ENCODE results near the gene MAN2A1.
"Not testable (repeated sequence)": the region's sequence is repeated elsewhere in the genome, so short reads cannot be mapped to it uniquely, and the experiment has no call there.

The MAN2A1 gene

DNA sequence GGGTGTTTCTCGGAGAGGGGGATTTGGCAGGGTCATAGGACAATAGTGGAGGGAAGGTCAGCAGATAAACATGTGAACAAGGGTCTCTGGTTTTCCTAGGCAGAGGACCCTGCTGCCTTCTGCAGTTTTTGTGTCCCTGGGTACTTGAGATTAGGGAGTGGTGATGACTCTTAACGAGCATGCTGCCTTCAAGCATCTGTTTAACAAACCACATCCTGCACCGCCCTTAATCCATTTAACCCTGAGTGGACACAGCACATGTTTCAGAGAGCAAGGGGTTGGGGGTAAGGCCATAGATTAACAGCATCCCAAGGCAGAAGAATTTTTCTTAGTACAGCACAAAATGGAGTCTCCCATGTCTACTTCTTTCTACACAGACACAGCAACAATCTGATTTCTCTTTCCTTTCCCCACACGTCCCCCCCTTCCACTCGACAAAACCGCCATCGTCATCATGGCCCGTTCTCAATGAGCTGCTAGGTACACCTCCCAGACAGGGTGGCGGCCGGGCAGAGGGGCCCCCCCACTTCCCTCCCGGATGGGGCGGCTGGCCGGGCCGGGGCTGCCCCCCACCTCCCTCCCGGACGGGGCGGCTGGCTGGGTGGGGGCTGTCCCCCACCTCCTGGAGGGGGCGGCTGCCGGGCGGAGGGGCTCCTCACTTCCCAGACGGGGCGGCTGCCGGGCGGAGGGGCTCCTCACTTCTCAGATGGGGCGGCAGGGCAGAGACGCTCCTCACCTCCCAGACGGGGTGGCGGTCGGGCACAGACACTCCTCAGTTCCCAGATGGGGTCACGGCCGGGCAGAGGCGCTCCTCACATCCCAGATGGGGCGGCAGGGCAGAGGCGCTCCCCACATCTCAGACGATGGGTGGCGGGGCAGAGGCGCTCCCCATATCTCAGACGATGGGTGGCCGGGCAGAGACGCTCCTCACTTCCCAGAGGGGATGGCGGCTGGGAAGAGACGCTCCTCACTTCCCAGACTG, 142.8 kb downstream of the MAN2A1 start:
- not testable (repeated sequence) for DNase-seq

DNA sequence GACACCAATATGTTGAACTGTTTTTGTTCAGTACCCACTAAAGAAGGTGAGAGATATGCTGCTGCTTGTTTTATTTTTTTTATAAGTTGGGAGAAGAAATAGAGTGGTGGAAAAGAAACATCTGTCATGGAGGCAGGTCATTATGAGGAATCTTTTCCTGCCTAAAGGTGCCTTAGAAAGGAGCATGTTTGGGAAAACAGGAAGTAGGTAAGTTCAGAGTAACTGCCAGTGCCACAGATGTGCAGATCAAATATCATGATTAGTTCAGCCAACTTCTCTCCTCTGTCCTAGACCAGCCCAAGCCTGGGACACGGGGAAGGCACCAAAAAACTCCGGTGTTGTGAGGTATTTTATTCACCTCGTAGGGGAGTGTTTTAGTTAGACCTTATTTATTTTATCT, 144.2 kb downstream of the MAN2A1 start:
- no peak for DNase-seq

GRCh38 chr5:109836280-109836679, 146.6 kb downstream of the MAN2A1 start:
- no peak for DNase-seq

- no peak for DNase-seq
Measured at GRCh38 chr5:109837231-109837861, 147.6 kb downstream of the MAN2A1 start.

GRCh38 chr5:109838157-109838556, 148.4 kb downstream of the MAN2A1 start:
- DNase-seq, result no peak

- DNase-seq, result no peak
Measured at GRCh38 chr5:109844148-109844547, 154.4 kb downstream of the MAN2A1 start.

GRCh38 chr5:109844695-109845094, 155.0 kb downstream of the MAN2A1 start:
- no peak for DNase-seq

- no peak for DNase-seq
Measured at GRCh38 chr5:109848130-109848529, 158.4 kb downstream of the MAN2A1 start.

DNA sequence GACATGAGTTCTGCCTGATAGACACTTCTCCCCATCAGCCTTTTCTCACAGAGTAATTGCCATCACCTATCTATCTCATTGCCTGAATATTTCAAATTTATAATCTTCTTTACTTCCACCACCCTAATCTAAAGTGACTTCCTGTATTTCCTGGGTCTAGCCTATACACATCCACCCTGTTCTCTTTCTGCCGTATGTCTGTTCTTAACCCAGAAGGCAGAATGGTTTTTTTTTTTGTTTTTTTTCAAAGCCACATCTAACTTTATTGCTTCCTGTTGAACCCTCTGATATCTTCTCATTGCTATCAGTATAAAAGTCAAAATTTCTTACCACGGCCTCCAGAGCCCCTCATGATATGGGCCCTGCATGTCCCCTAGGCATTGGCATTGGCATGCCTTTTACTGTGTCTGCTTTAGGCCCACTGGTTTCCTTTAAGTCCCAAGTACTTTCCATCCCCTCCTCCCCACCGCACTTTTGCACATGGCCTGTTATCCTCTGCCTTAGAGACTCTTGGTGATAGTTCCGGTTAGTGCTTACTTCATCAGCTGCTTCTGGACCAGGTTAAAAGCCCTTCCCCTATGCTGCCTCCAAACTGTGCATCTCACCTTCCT, 159.9 kb downstream of the MAN2A1 start:
- DNase-seq, result peak; percentile 15

GRCh38 chr5:109852371-109853155, 162.8 kb downstream of the MAN2A1 start:
- no peak for DNase-seq

GRCh38 chr5:109853377-109853776, 163.7 kb downstream of the MAN2A1 start:
- no peak for DNase-seq

GRCh38 chr5:109855056-109855455, 165.3 kb downstream of the MAN2A1 start:
- no peak for DNase-seq

DNA sequence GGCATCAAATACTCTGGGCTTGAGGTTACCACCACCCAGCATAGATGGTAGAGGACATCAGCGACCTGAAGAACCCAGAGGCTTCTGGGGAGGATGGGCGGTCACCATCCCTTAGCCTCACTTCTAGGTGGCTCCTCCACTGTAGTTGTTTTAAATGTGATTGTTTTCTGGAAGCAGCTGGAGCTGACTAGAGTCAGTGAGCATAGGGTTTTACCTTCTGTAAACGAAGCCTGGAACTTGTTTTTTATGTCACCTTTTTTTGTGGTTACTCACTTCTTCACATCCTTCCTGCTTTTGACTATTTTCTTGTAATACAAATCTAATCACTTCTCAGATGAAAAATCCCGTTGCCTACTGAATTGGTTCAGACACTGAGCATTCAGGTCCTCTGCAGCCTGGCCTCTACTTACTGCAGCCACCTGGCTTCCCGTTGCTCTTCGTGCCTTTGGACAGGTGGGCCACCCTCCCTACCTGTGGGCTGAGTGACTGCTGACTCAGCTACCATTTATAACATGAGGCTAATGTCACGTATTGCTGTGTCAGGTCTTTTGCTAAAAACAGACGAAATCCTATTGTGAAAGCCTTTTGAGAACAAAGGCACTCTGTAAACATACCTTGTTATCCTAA, 167.8 kb downstream of the MAN2A1 start:
- peak; percentile 50 for DNase-seq

GRCh38 chr5:109859537-109859936, 169.8 kb downstream of the MAN2A1 start:
- DNase-seq, result no peak

- no peak for DNase-seq
Measured at GRCh38 chr5:109862301-109862700, 172.6 kb downstream of the MAN2A1 start.

GRCh38 chr5:109863752-109864151, 174.0 kb downstream of the MAN2A1 start:
- DNase-seq, result no peak

DNA sequence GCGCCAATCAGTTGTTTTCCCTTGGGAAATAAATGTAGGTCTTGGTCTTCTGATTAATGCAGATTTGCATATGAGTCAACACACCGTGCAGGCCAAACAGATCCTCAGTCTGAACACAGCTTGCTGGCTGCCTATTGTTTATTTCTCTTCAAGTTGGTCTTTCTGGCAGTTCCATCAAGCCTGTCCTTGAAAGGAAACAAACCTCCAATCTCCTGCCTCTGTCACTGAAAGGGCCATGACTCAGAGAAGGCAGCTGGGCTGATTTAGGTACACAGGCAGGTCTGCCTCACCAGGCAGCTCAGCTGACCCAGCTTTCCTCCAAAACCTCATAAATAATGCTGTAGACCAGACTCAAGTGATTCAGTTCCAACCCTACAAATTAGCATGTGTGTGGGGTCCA, 175.9 kb downstream of the MAN2A1 start:
- no peak for DNase-seq

GRCh38 chr5:109866051-109866450, 176.3 kb downstream of the MAN2A1 start:
- no peak for DNase-seq

DNA sequence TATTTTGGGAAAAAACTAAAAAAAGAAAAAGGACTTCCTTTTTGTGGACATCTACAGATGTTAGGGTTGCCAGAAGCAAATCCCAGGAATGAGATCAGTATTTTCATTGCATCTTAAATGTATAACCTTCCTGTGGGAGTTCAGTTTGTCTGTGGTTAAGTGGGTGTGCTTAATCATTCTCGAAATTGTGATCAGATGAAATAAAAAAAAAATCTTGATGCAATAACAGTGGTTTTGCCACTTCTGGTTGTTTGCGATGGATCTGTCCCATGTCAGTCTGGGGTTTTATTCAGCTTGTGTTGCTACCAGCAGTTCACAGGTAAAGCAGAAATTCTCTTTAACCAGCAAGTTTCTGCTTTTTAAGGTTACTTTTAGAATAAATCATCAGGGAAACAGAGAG, 179.0 kb downstream of the MAN2A1 start:
- DNase-seq, result no peak

DNA sequence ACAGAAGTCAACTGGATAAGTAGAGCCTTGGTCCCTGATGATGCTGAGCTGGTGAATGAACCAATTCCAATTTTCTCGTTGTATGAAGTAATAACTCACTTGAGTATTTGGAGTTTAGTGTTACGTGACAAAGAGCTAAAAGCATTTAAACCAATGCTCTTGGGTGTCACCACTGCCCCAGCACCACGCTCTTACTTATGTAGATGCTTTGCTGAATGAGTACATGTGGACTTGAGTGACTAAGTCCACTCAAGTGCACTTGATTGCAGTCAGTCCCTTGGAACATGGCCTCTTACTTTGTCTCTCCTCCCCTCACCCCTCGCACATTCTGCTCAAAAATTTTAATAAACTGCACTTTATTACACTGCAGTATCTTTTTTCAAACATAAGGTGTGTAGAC, 184.0 kb downstream of the MAN2A1 start:
- no peak for DNase-seq

GRCh38 chr5:109874108-109874507, 184.4 kb downstream of the MAN2A1 start:
- DNase-seq, result no peak

- no peak for DNase-seq
Measured at GRCh38 chr5:109876030-109876725, 186.5 kb downstream of the MAN2A1 start.

Data from central memory CD4-positive, alpha-beta T cell (primary cell).